Smooth muscle cell of the coronary artery (primary cell): ENCODE data around the gene FAM163B. TPM values are rescaled to one million over a fixed set of nuclear protein-coding genes. Genes with fewer than 3 reads are reported as not detected.

Experiments used
- total RNA-seq: library from RNA; depleted of rRNA; stranded (reverse); fragments of >200 nt; gene quantifications from 2 replicates; pipeline ENCODE4 v1.2.3, GENCODE V29; 2014; ENCODE audit warnings: low replicate concordance

The FAM163B gene
- not detected in 2 replicates for total RNA-seq

GRCh38 chr9:133609311-133610098, at the start of gene FAM163B:
TSS of gene FAM163B (minus strand) at chr9:133609389. CDS start at chr9:133580223, 29,166 bp downstream.

GRCh38 chr9:133635533-133636531, 26.6 kb upstream of the FAM163B start, which contains the start of gene DBH:
TSS of gene DBH (plus strand) at chr9:133636363. CDS start at chr9:133636372, 9 bp downstream.

GRCh38 chr9:133534346-133535291, 74.6 kb downstream of the FAM163B start, which contains the start of gene ADAMTSL2:
TSS of gene ADAMTSL2 (plus strand) at chr9:133534704. CDS start at chr9:133536713, 2,009 bp downstream.

Other genes starting within 250 kb of the FAM163B start
- gene SURF4, start 233.3 kb downstream of the FAM163B start, total RNA-seq = 512 and 569 TPM in 2 replicates
- gene STKLD1, start 233.0 kb downstream of the FAM163B start, total RNA-seq = 0.35 and 0.75 TPM in 2 replicates
- gene REXO4, start 191.4 kb downstream of the FAM163B start, total RNA-seq = 17.4 and 27.3 TPM in 2 replicates
- gene ADAMTS13, start 187.0 kb downstream of the FAM163B start, total RNA-seq = 1.8 and 3.5 TPM in 2 replicates
- 8.0 and 9.6 TPM in 2 replicates for gene CACFD1, start 149.4 kb downstream of the FAM163B start, total RNA-seq
- gene SLC2A6, start 130.3 kb downstream of the FAM163B start, total RNA-seq = 1.9 and 17.8 TPM in 2 replicates
- not detected in 2 replicates for gene MYMK, start 84.4 kb downstream of the FAM163B start, total RNA-seq
- under 0.01 and 0.12 TPM in 2 replicates for gene ADAMTSL2, start 74.7 kb downstream of the FAM163B start, total RNA-seq
- gene DBH, start 27.0 kb upstream of the FAM163B start, total RNA-seq = not detected in 2 replicates
- 1.2 and 4.3 TPM in 2 replicates for gene SARDH, start 129.0 kb upstream of the FAM163B start, total RNA-seq